GM12892 (cell line): ENCODE measurements around the gene ARIH2.

ENCODE experiments used
- DNase-seq: peaks from one replicate; pipeline ENCODE4 v3.0.0; 2011; ENCODE audit not compliant: insufficient read length
- FAIRE-seq: peaks from 2 replicates; lab custom pipeline; 2011; peaks lifted over from hg19 to GRCh38; lab: Jason Lieb, UNC
- POLR2A ChIP-seq: IDR thresholded peaks from 2 replicates; pipeline ENCODE4 v1.6.1; 2011; ENCODE audit warnings: low read depth, low read length, control low read depth
- POLR2AphosphoS5 ChIP-seq: IDR thresholded peaks from 2 replicates; pipeline ENCODE4 v1.6.1; 2011; ENCODE audit warnings: low read depth, low read length, control low read depth
- TAF1 ChIP-seq: IDR thresholded peaks from 2 replicates; pipeline ENCODE4 v1.6.1; 2011; ENCODE audit warnings: low read depth, mild to moderate bottlenecking, control low read depth, low read length, borderline replicate concordance

Gene ARIH2

GRCh38 chr3:49017971-49018706, 99.5 kb downstream of the ARIH2 start, which contains the start of gene DALRD3:
Gene DALRD3 (minus strand): TSS chr3:49018580. CDS start chr3:49018564, 16 bp downstream.
- FAIRE-seq = peak; percentile 79
- TF ChIP-seq TAF1 = 0 out of 2 replicates have a peak, but pooled peaks have one; percentile 2
- TF ChIP-seq POLR2AphosphoS5 = peak; percentile 54; the same call in 1 of the 2 replicates
- peak; percentile 36; the same call in 1 of the 2 replicates for TF ChIP-seq POLR2A
- peak; percentile 83 for DNase-seq

- DNase-seq = no peak
- peak; percentile 40 for FAIRE-seq
- TF ChIP-seq POLR2AphosphoS5 = no peak
- no peak for TF ChIP-seq TAF1
- no peak for TF ChIP-seq POLR2A
These were observed 100.0 kb downstream of the ARIH2 start for GRCh38 chr3:49018707-49019006.

GRCh38 chr3:49019941-49020329, 101.3 kb downstream of the ARIH2 start:
- TF ChIP-seq TAF1 (no peak), POLR2AphosphoS5 (no peak), POLR2A (no peak; the same call in 1 of the 2 replicates)
- DNase-seq (no peak), FAIRE-seq (no peak)

GRCh38 chr3:49020330-49021212, 101.9 kb downstream of the ARIH2 start:
- FAIRE-seq (peak; percentile 92), DNase-seq (peak; percentile 48)
- TF ChIP-seq POLR2AphosphoS5 (no peak; the same call in 1 of the 2 replicates), POLR2A (peak; percentile 71; the same call in 1 of the 2 replicates), TAF1 (0 out of 2 replicates have a peak, but pooled peaks have one; percentile 40)

- peak; percentile 100 for TF ChIP-seq POLR2A
- peak; percentile 95 for TF ChIP-seq TAF1
- peak; percentile 100 for TF ChIP-seq POLR2AphosphoS5
- DNase-seq = peak; percentile 88
- FAIRE-seq = no peak
These were observed 102.7 kb downstream of the ARIH2 start for GRCh38 chr3:49021213-49021812.

- TF ChIP-seq POLR2AphosphoS5 (peak; percentile 91), POLR2A (peak; percentile 80), TAF1 (peak; percentile 79; the same call in 1 of the 2 replicates)
- DNase-seq (peak; percentile 88), FAIRE-seq (peak; percentile 98)
These were observed 103.4 kb downstream of the ARIH2 start, which contains the start of gene NDUFAF3 for GRCh38 chr3:49021813-49022687. Gene NDUFAF3 (plus strand): TSS chr3:49022121. CDS start chr3:49022145, 24 bp downstream.

GRCh38 chr3:49022688-49023171, 104.1 kb downstream of the ARIH2 start:
- TF ChIP-seq POLR2AphosphoS5 (peak; percentile 47; the same call in 1 of the 2 replicates), TAF1 (no peak), POLR2A (peak; percentile 74)
- no peak for FAIRE-seq
- no peak for DNase-seq

- FAIRE-seq (no peak), DNase-seq (no peak)
- TF ChIP-seq POLR2A = no peak
- no peak for TF ChIP-seq TAF1
- TF ChIP-seq POLR2AphosphoS5 = no peak
These were observed 105.1 kb downstream of the ARIH2 start for GRCh38 chr3:49023775-49024174.

GRCh38 chr3:49024449-49024848, 105.8 kb downstream of the ARIH2 start:
- TF ChIP-seq POLR2A = peak; percentile 44
- TF ChIP-seq POLR2AphosphoS5 = no peak
- FAIRE-seq (no peak), DNase-seq (no peak)

GRCh38 chr3:49025005-49025792, 106.6 kb downstream of the ARIH2 start:
- no peak for FAIRE-seq
- TF ChIP-seq TAF1 = no peak
- peak; percentile 87 for TF ChIP-seq POLR2AphosphoS5
- peak; percentile 61; the same call in 1 of the 2 replicates for TF ChIP-seq POLR2A
- no peak for DNase-seq
